Ovary (tissue), 3 donors: Measurements from ENCODE around the gene COA8.

ENCODE experiments used
- EP300 ChIP-seq: sonication (generic); formaldehyde crosslinking; IDR thresholded peaks from one replicate; pipeline ENCODE4 v1.6.1; 2017; ENCODE audit warnings: antibody characterized with exemption
- POLR2A ChIP-seq: fragments of 450-650 bp; IDR thresholded peaks from one replicate; pipeline ENCODE4 v1.6.1; 2017; ENCODE audit warnings: antibody characterized with exemption, mild to moderate bottlenecking, moderate library complexity
- TF ChIP-seq, protein P1 (sequence below), 3 donors: fragments of 450-650 bp in 2 of 3; fragments of 200-600 bp in 1 of 3; IDR thresholded peaks; one replicate each; pipeline versions ENCODE4 v1.5.1 to v1.8.0; 2016 to 2022; ENCODE audit warnings: antibody characterized with exemption in 3 of 3, mild to moderate bottlenecking in 1 of 3
- donor health status: DM: no; HTN: no; CAD: no.

GRCh38 chr14:103548463-103549351 lies 14.1 kb upstream of the COA8 start:
- TF ChIP-seq, protein P1, sequence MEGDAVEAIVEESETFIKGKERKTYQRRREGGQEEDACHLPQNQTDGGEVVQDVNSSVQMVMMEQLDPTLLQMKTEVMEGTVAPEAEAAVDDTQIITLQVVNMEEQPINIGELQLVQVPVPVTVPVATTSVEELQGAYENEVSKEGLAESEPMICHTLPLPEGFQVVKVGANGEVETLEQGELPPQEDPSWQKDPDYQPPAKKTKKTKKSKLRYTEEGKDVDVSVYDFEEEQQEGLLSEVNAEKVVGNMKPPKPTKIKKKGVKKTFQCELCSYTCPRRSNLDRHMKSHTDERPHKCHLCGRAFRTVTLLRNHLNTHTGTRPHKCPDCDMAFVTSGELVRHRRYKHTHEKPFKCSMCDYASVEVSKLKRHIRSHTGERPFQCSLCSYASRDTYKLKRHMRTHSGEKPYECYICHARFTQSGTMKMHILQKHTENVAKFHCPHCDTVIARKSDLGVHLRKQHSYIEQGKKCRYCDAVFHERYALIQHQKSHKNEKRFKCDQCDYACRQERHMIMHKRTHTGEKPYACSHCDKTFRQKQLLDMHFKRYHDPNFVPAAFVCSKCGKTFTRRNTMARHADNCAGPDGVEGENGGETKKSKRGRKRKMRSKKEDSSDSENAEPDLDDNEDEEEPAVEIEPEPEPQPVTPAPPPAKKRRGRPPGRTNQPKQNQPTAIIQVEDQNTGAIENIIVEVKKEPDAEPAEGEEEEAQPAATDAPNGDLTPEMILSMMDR (IDR thresholded peaks at IDR 0.05): no peak
- TF ChIP-seq POLR2A (no peak), EP300 (no peak)
